ENCODE data around the gene TRAF7. TPM values are rescaled to one million over a fixed set of nuclear protein-coding genes. Genes with fewer than 3 reads are reported as not detected.

Gene TRAF7
- total and polyA plus RNA-seq, 2 of the 13 experiments (the other 11 are each of a cell fraction or from before 2014, with no cell fraction given) = 47.9 to 65.6 TPM

DNA sequence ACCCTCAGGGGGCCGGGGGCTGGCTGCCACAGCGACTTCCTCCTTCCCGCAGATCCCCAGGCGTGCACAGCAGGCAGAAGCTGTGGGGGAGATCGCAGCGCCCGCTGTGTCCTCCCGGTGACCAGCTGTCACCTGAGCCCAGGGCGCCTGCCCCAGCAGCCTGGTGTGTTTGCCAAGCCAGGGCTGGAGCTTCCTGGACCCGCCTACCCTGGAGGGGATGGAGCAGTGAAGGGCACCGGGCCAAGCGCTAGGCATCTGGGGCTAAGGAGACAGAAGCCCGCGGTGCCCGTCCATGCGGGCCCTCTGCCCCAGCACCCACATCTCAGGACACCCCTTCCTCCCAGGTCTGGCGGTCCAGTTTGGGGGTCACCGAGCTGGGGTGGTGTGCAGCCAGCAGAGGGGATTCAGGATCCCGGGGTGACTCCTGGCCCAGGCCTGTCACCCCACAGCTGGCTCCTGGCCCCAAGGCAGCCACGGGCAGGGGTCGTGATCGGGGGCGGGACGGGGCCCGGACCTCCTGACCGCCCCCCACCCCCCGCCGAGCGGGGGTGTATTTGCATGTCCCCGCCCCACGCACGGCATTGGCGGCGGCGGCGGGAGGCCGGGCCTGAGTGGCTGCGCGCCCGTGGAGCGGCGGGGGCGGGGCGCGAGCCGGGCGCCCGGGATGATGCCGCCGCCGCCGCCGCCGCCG lies 7.5 kb upstream of the TRAF7 start, which contains the start of gene RAB26 (continued):
- TF ChIP-seq ZBTB39 (CRISPR knock-in tag; IDR thresholded peaks at IDR 0.05) (no peak), MXD4 (CRISPR knock-in tag; IDR thresholded peaks at IDR 0.05) (peak; percentile 52), ZNF230 (CRISPR knock-in tag; IDR thresholded peaks at IDR 0.05) (no peak), KAT2B (IDR thresholded peaks at IDR 0.05; ENCODE audit: borderline replicate concordance, low read depth, low read length) (no peak), SRF (IDR thresholded peaks at IDR 0.05; ENCODE audit: low read depth, low read length) (no peak), ATF2 (CRISPR knock-in tag; IDR thresholded peaks at IDR 0.05) (0 out of 2 replicates have a peak, but pooled peaks have one; percentile 12), ZNF597 (CRISPR knock-in tag; IDR thresholded peaks at IDR 0.05) (no peak), POGK (CRISPR knock-in tag; conservative IDR thresholded peaks at IDR 0.05) (no peak), ELF4 (CRISPR knock-in tag; IDR thresholded peaks at IDR 0.05; ENCODE audit: borderline replicate concordance) (no peak), PREB (CRISPR knock-in tag; IDR thresholded peaks at IDR 0.05) (no peak), ZNF782 (CRISPR knock-in tag; IDR thresholded peaks at IDR 0.05; ENCODE audit: borderline replicate concordance) (no peak), MIER3 (CRISPR knock-in tag; IDR thresholded peaks at IDR 0.05; ENCODE audit: borderline replicate concordance) (no peak), TEAD3 (CRISPR knock-in tag; optimal IDR thresholded peaks at IDR 0.05; ENCODE audit: borderline replicate concordance) (no peak)
- TF ChIP-seq, protein P1, sequence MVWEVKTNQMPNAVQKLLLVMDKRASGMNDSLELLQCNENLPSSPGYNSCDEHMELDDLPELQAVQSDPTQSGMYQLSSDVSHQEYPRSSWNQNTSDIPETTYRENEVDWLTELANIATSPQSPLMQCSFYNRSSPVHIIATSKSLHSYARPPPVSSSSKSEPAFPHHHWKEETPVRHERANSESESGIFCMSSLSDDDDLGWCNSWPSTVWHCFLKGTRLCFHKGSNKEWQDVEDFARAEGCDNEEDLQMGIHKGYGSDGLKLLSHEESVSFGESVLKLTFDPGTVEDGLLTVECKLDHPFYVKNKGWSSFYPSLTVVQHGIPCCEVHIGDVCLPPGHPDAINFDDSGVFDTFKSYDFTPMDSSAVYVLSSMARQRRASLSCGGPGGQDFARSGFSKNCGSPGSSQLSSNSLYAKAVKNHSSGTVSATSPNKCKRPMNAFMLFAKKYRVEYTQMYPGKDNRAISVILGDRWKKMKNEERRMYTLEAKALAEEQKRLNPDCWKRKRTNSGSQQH (CRISPR knock-in tag; IDR thresholded peaks at IDR 0.05; ENCODE audit: low read depth) = no peak
- TF ChIP-seq, protein P2, sequence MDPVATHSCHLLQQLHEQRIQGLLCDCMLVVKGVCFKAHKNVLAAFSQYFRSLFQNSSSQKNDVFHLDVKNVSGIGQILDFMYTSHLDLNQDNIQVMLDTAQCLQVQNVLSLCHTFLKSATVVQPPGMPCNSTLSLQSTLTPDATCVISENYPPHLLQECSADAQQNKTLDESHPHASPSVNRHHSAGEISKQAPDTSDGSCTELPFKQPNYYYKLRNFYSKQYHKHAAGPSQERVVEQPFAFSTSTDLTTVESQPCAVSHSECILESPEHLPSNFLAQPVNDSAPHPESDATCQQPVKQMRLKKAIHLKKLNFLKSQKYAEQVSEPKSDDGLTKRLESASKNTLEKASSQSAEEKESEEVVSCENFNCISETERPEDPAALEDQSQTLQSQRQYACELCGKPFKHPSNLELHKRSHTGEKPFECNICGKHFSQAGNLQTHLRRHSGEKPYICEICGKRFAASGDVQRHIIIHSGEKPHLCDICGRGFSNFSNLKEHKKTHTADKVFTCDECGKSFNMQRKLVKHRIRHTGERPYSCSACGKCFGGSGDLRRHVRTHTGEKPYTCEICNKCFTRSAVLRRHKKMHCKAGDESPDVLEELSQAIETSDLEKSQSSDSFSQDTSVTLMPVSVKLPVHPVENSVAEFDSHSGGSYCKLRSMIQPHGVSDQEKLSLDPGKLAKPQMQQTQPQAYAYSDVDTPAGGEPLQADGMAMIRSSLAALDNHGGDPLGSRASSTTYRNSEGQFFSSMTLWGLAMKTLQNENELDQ (CRISPR knock-in tag; IDR thresholded peaks at IDR 0.05; ENCODE audit: borderline replicate concordance) = no peak
